PC-9 (cell line): ENCODE data around the gene LAP3.

Experiments used
- CTCF ChIP-seq: fragments of 200-600 bp; sonication (generic); conservative IDR thresholded peaks from 2 replicates; pipeline ENCODE4 v1.6.1; 2017; ENCODE audit warnings: mixed run types, antibody characterized with exemption, mild to moderate bottlenecking, moderate library complexity
- EZH2 ChIP-seq: fragments of 200-600 bp; sonication (generic); IDR thresholded peaks from 2 replicates; pipeline ENCODE4 v1.8.0; 2017; ENCODE audit warnings: antibody characterized with exemption, low read depth

DNA sequence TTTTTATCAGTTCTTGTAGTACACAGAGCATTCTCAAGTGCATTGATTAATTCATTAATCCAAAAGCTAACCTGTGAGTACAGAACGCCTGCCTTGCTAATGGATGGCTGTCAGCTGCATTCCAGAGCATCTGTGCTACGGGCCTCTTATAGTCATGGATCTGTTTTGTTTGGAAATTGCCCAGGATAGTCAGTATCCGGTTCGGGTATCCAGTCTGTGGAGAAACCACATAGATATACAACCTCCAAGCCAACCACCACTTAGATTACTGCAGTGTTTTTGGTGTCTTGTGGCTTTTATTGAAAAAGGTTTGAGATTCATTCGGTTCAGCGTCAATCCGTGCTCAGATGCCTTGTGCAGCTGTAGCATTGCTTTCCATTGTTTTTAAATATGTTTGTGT is 4.0 kb downstream of the LAP3 start:
- TF ChIP-seq CTCF (no peak), EZH2 (no peak)
